Activated B cell treated with CpG ODN at 0.5 μM for 24 hours (primary cell): ENCODE measurements around the gene MACF1. TPM values are rescaled to one million over a fixed set of nuclear protein-coding genes. Genes with fewer than 3 reads are reported as not detected.

Experiments
- ATAC-seq: fragments of 200-7000 bp; cut with Tn5 transposase; one replicate; pipeline ENCODE4 v1.10.0; 2021; ENCODE audit warnings: low read depth, mild to moderate bottlenecking, moderate library complexity
- CTCF ChIA-PET: fragments of 350-600 bp; sonication (Branson Sonifier 250); formaldehyde crosslinking; loops from one replicate; lab custom pipeline; 2021; ENCODE audit warnings: antibody characterized with exemption; lab: Charles Lee
- POLR2A ChIA-PET: fragments of 350-600 bp; sonication (Branson Sonifier 250); formaldehyde crosslinking; loops from one replicate; lab custom pipeline; 2021; ENCODE audit warnings: antibody characterized with exemption; lab: Charles Lee
- DNase-seq: peaks from one replicate; pipeline ENCODE4 v3.0.0; 2022
- H3K27ac Mint-ChIP-seq: one replicate; pipeline ENCODE4 v1.8.0; 2020; ENCODE audit warnings: mixed read lengths
- H3K27me3 Mint-ChIP-seq: one replicate; pipeline ENCODE4 v1.8.0; 2021; ENCODE audit warnings: mixed read lengths
- H3K36me3 Mint-ChIP-seq: one replicate; pipeline ENCODE4 v1.8.0; 2021; ENCODE audit warnings: low read depth, mixed read lengths
- H3K4me1 Mint-ChIP-seq: one replicate; pipeline ENCODE4 v1.8.0; 2021; ENCODE audit warnings: mixed read lengths
- H3K4me3 Mint-ChIP-seq: one replicate; pipeline ENCODE4 v1.8.0; 2020; ENCODE audit warnings: mild to moderate bottlenecking, mixed read lengths
- H3K9me3 Mint-ChIP-seq: one replicate; pipeline ENCODE4 v1.8.0; 2020; ENCODE audit warnings: mixed read lengths
- CTCF ChIP-seq: fragments of 200-600 bp; IDR thresholded peaks from one replicate; pipeline ENCODE4 v1.8.0; 2022; ENCODE audit warnings: antibody characterized with exemption, mild to moderate bottlenecking
- intact Hi-C: fragments of 100-400 bp; cut with micrococcal nuclease; formaldehyde crosslinking; loops from one replicate; pipeline ENCODE4 v1.15.1; 2024
- total RNA-seq: library from RNA; stranded (reverse); gene quantifications from 2 replicates; pipeline ENCODE4 v1.2.3, GENCODE V29; 2022

Gene MACF1
- total RNA-seq, 1 donor from 2014 or later, result 286 TPM

GRCh38 chr1:39529901-39530535 is 325.5 kb downstream of the MACF1 start:
- DNase-seq (no peak), ATAC-seq (no peak)
- ChIA-PET CTCF (interaction anchor here (1.6 kb wide), 1 partner anchor 9 kb away, joined by 4 read pairs; no protein-coding TSS in a partner anchor), POLR2A (no interaction called here)
- intact Hi-C loops, result loop anchor here (5.0 kb wide), 2 partner anchors 38 to 428 kb away; partner anchors contain the start of gene BMP8A
- no peaks in the 10 kb centered on the region for H3K27me3 Mint-ChIP-seq
- peaks cover 18% of the 10 kb centered on the region for H3K4me1 Mint-ChIP-seq
- peaks cover 38% of the 10 kb centered on the region for H3K36me3 Mint-ChIP-seq
- H3K27ac Mint-ChIP-seq, result no peak overlapping the region
- no peaks in the 10 kb centered on the region for H3K9me3 Mint-ChIP-seq
- no peak for TF ChIP-seq CTCF
- no peak overlapping the region for H3K4me3 Mint-ChIP-seq

- TF ChIP-seq CTCF, result no peak
- ATAC-seq, result no peak
- H3K27ac Mint-ChIP-seq, result no peak overlapping the region
- peaks cover 4% of the 10 kb centered on the region for H3K4me1 Mint-ChIP-seq
- intact Hi-C loops, result no loop called here
- H3K9me3 Mint-ChIP-seq, result no peaks in the 10 kb centered on the region
- DNase-seq, result no peak
- H3K4me3 Mint-ChIP-seq, result no peak overlapping the region
- peaks cover 42% of the 10 kb centered on the region for H3K36me3 Mint-ChIP-seq
- POLR2A ChIA-PET, result no interaction called here
- CTCF ChIA-PET, result no interaction called here
- H3K27me3 Mint-ChIP-seq, result no peaks in the 10 kb centered on the region
Measured at GRCh38 chr1:39531526-39531925, 327.0 kb downstream of the MACF1 start.

GRCh38 chr1:39533442-39533841 is 328.9 kb downstream of the MACF1 start:
- POLR2A ChIA-PET, result no interaction called here
- ATAC-seq (no peak), DNase-seq (no peak)
- Mint-ChIP-seq H3K27ac (no peak overlapping the region), H3K4me3 (no peak overlapping the region), H3K36me3 (peaks cover 39% of the 10 kb centered on the region), H3K27me3 (no peaks in the 10 kb centered on the region), H3K9me3 (no peaks in the 10 kb centered on the region), H3K4me1 (no peaks in the 10 kb centered on the region)
- intact Hi-C loops, result no loop called here
- CTCF ChIA-PET, result no interaction called here
- no peak for TF ChIP-seq CTCF

Other genes starting within 250 kb of the MACF1 start
- 53.3 and 57.3 TPM in 2 replicates for gene AKIRIN1, start 213.4 kb upstream of the MACF1 start, total RNA-seq
- 79.3 and 81.3 TPM in 2 replicates for gene NDUFS5, start 178.3 kb upstream of the MACF1 start, total RNA-seq